Upper lobe of left lung (tissue), 6 donors: ENCODE measurements around the gene WFDC12. TPM values are rescaled to one million over a fixed set of nuclear protein-coding genes. Genes with fewer than 3 reads are reported as not detected.

Experiments used
- ATAC-seq, 2 donors: fragments of 200-7000 bp; cut with Tn5 transposase; one replicate each; pipeline ENCODE4 v1.9.1; 2022; ENCODE audit warnings: mild to moderate bottlenecking in 2 of 2, moderate library complexity in 2 of 2; ENCODE audit not compliant: low FRiP score in 2 of 2
- DNase-seq, 2 donors: peaks; one replicate each; pipeline ENCODE4 v3.0.0-alpha.2; 2019 to 2020
- H3K27ac ChIP-seq, 4 donors: fragments of 200-600 bp; sonication (generic); one replicate each; pipeline ENCODE4 v1.5.1; 2016 to 2019
- H3K27me3 ChIP-seq, 4 donors: fragments of 200-600 bp; sonication (generic); one replicate each; pipeline ENCODE4 v1.5.1; 2017 to 2019
- H3K36me3 ChIP-seq, 4 donors: fragments of 200-600 bp; sonication (generic); one replicate each; pipeline ENCODE4 v1.5.1; 2016 to 2019
- H3K4me1 ChIP-seq, 4 donors: fragments of 200-600 bp; sonication (generic); one replicate each; pipeline ENCODE4 v1.5.1; 2018 to 2019
- H3K4me3 ChIP-seq, 4 donors: fragments of 200-600 bp; sonication (generic); one replicate each; pipeline ENCODE4 v1.5.1; 2017 to 2019; ENCODE audit warnings: mild to moderate bottlenecking in 2 of 4, moderate library complexity in 1 of 4
- H3K9me3 ChIP-seq, 4 donors: fragments of 200-600 bp; sonication (generic); one replicate each; pipeline ENCODE4 v1.5.1; 2018 to 2019
- CTCF ChIP-seq, 6 experiments: fragments of 450-650 bp in 4 of 6; fragments of 200-600 bp in 2 of 6; sonication (generic) in 2 of 6; IDR thresholded peaks; one replicate each; pipeline ENCODE4 v1.5.1; 2016 to 2019; ENCODE audit warnings: antibody characterized with exemption in 6 of 6
- EP300 ChIP-seq, 4 donors: sonication (generic); formaldehyde crosslinking; IDR thresholded peaks; one replicate each; pipeline ENCODE4 v1.5.1; 2017; ENCODE audit warnings: antibody characterized with exemption in 4 of 4, control low read depth in 2 of 4
- POLR2A ChIP-seq, 4 donors: fragments of 450-650 bp; IDR thresholded peaks; one replicate each; pipeline ENCODE4 v1.5.1; 2016 to 2017; ENCODE audit warnings: antibody characterized with exemption in 4 of 4, mild to moderate bottlenecking in 2 of 4
- POLR2AphosphoS5 ChIP-seq, 2 donors: sonication (generic); formaldehyde crosslinking; IDR thresholded peaks; one replicate each; pipeline ENCODE4 v1.5.1; 2017; ENCODE audit warnings: antibody characterized with exemption in 2 of 2
- WGBS, 2 donors: methylation state at CpG; one replicate each; pipeline ENCODE4 v1.1.5; 2017 to 2018; 5-methylcytosine and 5-hydroxymethylcytosine counted together
- total RNA-seq, 6 donors: library from RNA; depleted of rRNA in 4 of 6; stranded (reverse); fragments of >200 nt in 4 of 6; gene quantifications; one replicate each; pipeline versions ENCODE4 v1.1.0 to v1.2.1, GENCODE V29; 2016 to 2021
- donor health status: DM: no; HTN: no; CAD: no; lungs with moderate emphysema.
- donor health status: DM: no; HTN: yes; CAD: no; lungs with severe emphysema.

WFDC12 gene
- 1 to 10 TPM in 4 of 6 donors, under 1 TPM in 1, not detected in 1; 0.67 to 7.1 (median 5.0) TPM for total RNA-seq

GRCh38 chr20:45124365-45124764, at the start of gene WFDC12:
Gene WFDC12 (minus strand): TSS chr20:45124465. CDS start chr20:45124447, 18 bp downstream.
- ATAC-seq (no peak), DNase-seq (no peak)
- H3K27ac ChIP-seq: no peak within 1 kb of the TSS
- H3K4me3 ChIP-seq: no peak within 1 kb of the TSS
- H3K9me3 ChIP-seq: no peaks in the 10 kb centered on the region
- no peaks in the 10 kb centered on the region for H3K36me3 ChIP-seq
- 87 to 96% methylated on average over 5 to 6 of the region's 6 CpGs for WGBS, 2 donors
- TF ChIP-seq POLR2AphosphoS5 (IDR thresholded peaks at IDR 0.05): no peak
- no peak for TF ChIP-seq CTCF (IDR thresholded peaks at IDR 0.05)
- no peak for TF ChIP-seq POLR2A (IDR thresholded peaks at IDR 0.05)
- TF ChIP-seq EP300 (IDR thresholded peaks at IDR 0.05): no peak
- no peaks in the 10 kb centered on the region for H3K27me3 ChIP-seq
- peaks cover 0 to 5% (median 0%) of the 10 kb centered on the region in 4 donors for H3K4me1 ChIP-seq

DNA sequence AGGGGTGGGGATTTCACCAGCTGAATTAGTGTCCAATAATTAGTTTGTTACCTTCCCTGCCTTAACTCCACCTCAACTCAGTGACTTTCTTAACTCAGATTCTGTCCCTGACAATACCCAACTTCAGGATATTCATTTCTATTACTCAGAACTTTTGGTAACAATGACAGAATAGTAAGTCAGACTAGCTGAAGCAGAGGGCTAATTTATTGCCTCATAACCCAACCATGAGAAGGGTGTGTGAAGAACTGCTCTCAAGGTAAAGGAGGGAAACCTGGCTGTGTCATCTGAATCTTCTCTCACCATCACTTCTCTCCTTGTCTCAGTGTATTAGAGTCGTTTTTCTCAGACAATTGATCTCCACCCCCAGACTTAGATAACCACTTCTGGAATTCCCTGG, 49.3 kb upstream of the WFDC12 start:
- DNase-seq: no peak
- Histone ChIP-seq H3K36me3 (no peaks in the 10 kb centered on the region), H3K4me3 (no peak overlapping the region), H3K4me1 (no peaks in the 10 kb centered on the region), H3K9me3 (peaks cover 0 to 4% (median 0%) of the 10 kb centered on the region in 4 donors), H3K27me3 (no peaks in the 10 kb centered on the region), H3K27ac (no peak overlapping the region)
- 14 to 17% methylated on average over 1 of the region's 1 CpG for WGBS, 2 donors
- no peak for ATAC-seq
- TF ChIP-seq CTCF (IDR thresholded peaks at IDR 0.05) (no peak), POLR2AphosphoS5 (IDR thresholded peaks at IDR 0.05) (no peak), EP300 (IDR thresholded peaks at IDR 0.05) (no peak), POLR2A (IDR thresholded peaks at IDR 0.05) (no peak)

DNA sequence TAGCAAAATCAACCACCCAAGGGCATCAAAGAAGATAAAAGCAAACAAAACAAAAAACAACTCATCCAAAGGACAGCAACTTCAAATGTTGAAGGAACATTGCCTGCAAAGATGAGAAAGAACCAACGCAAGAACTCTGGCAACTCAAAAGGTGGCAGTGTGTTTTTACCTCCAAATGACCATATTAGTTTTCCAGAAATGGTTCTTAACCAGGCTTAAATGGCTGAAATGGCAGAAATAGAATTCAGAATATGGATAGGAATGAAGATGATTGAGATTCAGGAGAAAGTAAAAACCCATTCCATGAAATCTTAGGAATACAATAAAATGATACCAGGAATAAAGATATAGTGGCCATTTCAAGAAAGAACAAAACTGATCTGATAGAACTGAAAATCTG, 40.6 kb upstream of the WFDC12 start:
- 88 to 89% methylated on average over 1 of the region's 1 CpG for WGBS, 2 donors
- ATAC-seq (no peak), DNase-seq (no peak)
- H3K4me3 ChIP-seq: no peak overlapping the region
- H3K27me3 ChIP-seq: peaks cover 0 to 4% (median 0%) of the 10 kb centered on the region in 4 donors
- TF ChIP-seq CTCF (IDR thresholded peaks at IDR 0.05): no peak
- no peak for TF ChIP-seq POLR2A (IDR thresholded peaks at IDR 0.05)
- TF ChIP-seq EP300 (IDR thresholded peaks at IDR 0.05): no peak
- no peak for TF ChIP-seq POLR2AphosphoS5 (IDR thresholded peaks at IDR 0.05)
- H3K36me3 ChIP-seq: no peaks in the 10 kb centered on the region
- no peak overlapping the region for H3K27ac ChIP-seq
- H3K9me3 ChIP-seq: peaks cover 0 to 14% (median 0%) of the 10 kb centered on the region in 4 donors
- H3K4me1 ChIP-seq: no peaks in the 10 kb centered on the region

GRCh38 chr20:45163083-45163803, 39.0 kb upstream of the WFDC12 start:
- no peaks in the 10 kb centered on the region for H3K36me3 ChIP-seq
- peak in 1 of 2 donors; percentile 61 for ATAC-seq
- DNase-seq: no peak
- TF ChIP-seq POLR2AphosphoS5 (IDR thresholded peaks at IDR 0.05): no peak
- no peak for TF ChIP-seq EP300 (IDR thresholded peaks at IDR 0.05)
- TF ChIP-seq POLR2A (IDR thresholded peaks at IDR 0.05): no peak
- no peak for TF ChIP-seq CTCF (IDR thresholded peaks at IDR 0.05)
- no peaks in the 10 kb centered on the region for H3K4me1 ChIP-seq
- H3K27ac ChIP-seq: no peak overlapping the region
- peaks cover 0 to 4% (median 0%) of the 10 kb centered on the region in 4 donors for H3K27me3 ChIP-seq
- WGBS, 2 donors: 50 to 64% methylated on average over 1 of the region's 1 CpG
- H3K4me3 ChIP-seq: no peak overlapping the region
- peaks cover 0 to 21% (median 8%) of the 10 kb centered on the region in 4 donors for H3K9me3 ChIP-seq
